Small intestine (tissue), 7 donors: ENCODE data around the gene VPS18. TPM values are rescaled to one million over a fixed set of nuclear protein-coding genes. Genes with fewer than 3 reads are reported as not detected.

ENCODE experiments used
- DNase-seq, 2 donors: peaks; one replicate each; pipeline versions ENCODE4 v3.0.0 to v3.0.0-alpha.2; 2013
- FAIRE-seq: peaks from 2 replicates; lab custom pipeline; 2012; peaks lifted over from hg19 to GRCh38; lab: Jason Lieb, UNC
- H3K27ac ChIP-seq, 3 donors: one replicate each; pipeline ENCODE4 v1.5.1; 2013; ENCODE audit warnings: low read length in 2 of 3, mild to moderate bottlenecking in 2 of 3, control low read depth in 1 of 3, inconsistent platforms in 1 of 3, low read depth in 1 of 3, moderate library complexity in 1 of 3
- H3K27me3 ChIP-seq, 3 donors: one replicate each; pipeline ENCODE4 v1.6.1; 2013; ENCODE audit warnings: low read length in 3 of 3, inconsistent platforms in 1 of 3; ENCODE audit not compliant: control insufficient read depth in 3 of 3, insufficient read depth in 3 of 3
- H3K36me3 ChIP-seq, 3 donors: one replicate each; pipeline ENCODE4 v1.6.1; 2013; ENCODE audit warnings: low read length in 3 of 3, inconsistent platforms in 1 of 3, low read depth in 1 of 3, mild to moderate bottlenecking in 1 of 3, moderate library complexity in 1 of 3; ENCODE audit not compliant: control insufficient read depth in 3 of 3, insufficient read depth in 2 of 3
- H3K4me1 ChIP-seq, 3 donors: one replicate each; pipeline ENCODE4 v1.6.1; 2013; ENCODE audit warnings: low read length in 2 of 3, inconsistent platforms in 1 of 3, low read depth in 1 of 3, mild to moderate bottlenecking in 1 of 3, moderate library complexity in 1 of 3; ENCODE audit not compliant: control insufficient read depth in 3 of 3, insufficient read depth in 2 of 3
- H3K4me3 ChIP-seq, 3 donors: one replicate each; pipeline ENCODE4 v1.5.1; 2013; ENCODE audit warnings: low read length in 3 of 3, control low read depth in 1 of 3, inconsistent platforms in 1 of 3, low read depth in 1 of 3, mild to moderate bottlenecking in 1 of 3, moderate library complexity in 1 of 3
- H3K9me3 ChIP-seq, 2 donors: one replicate each; pipeline ENCODE4 v1.6.1; 2013; ENCODE audit warnings: low read depth in 1 of 2, low read length in 1 of 2; ENCODE audit not compliant: control insufficient read depth in 2 of 2, insufficient read depth in 1 of 2
- WGBS, 3 donors: extraction: QIAGEN DNeasy Blood & Tissue Kit; methylation state at CpG; one replicate each; pipeline ENCODE4 v1.1.7; 2013; 5-methylcytosine and 5-hydroxymethylcytosine counted together
- polyA plus RNA-seq, 4 donors: library from polyadenylated mRNA; stranded (reverse) in 3 of 4; unstranded in 1 of 4; fragments of 200-250 nt in 3 of 4; fragments of 120-200 nt in 1 of 4; gene quantifications; one replicate each; pipeline versions ENCODE4 v1.2.1 to v1.2.3, GENCODE V29; 2013
- donor health status: healthy with polysubstance abuse.
- donor health status: control.
- donor health status: control.
- donor health status: Bipolar disorder and iron deficiency.
- donor health status: healthy.

VPS18 gene
- polyA plus RNA-seq, 4 donors = 7.6 to 20.2 (median 10.7) TPM

DNA sequence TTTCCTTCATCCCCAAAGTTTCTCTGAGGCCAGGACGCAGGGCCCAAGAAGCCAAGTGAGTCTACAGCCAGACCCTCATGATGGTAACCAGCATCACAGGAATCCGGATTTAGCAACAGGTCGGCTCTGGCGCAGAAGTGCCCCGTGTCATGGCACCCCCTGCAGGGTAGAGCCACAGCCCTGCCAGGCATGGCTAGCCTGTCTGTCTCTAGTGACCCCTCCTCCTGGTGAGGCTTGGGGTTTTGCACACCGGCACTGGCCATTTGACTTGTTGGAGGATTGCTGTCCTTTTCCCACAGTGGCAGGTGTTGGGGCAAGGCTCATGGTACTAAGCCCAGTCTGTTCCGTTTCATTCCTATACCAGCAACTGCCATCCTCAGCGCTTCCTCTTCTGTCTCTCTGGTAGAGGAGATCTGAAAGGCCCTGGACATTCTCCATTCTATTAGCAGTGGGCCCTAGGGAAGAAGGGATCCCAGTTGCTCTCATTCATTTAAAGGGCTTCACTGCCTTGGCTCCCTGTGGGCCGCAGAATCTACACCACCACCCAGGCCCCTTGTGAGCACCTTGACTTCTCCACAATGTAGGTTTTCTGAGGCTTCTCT, 49.6 kb downstream of the VPS18 start:
- 93 to 97% (median 96%) methylated on average over 9 of the region's 9 CpGs for WGBS, 3 donors
- H3K27ac ChIP-seq = no peak overlapping the region
- FAIRE-seq = no peak

DNA sequence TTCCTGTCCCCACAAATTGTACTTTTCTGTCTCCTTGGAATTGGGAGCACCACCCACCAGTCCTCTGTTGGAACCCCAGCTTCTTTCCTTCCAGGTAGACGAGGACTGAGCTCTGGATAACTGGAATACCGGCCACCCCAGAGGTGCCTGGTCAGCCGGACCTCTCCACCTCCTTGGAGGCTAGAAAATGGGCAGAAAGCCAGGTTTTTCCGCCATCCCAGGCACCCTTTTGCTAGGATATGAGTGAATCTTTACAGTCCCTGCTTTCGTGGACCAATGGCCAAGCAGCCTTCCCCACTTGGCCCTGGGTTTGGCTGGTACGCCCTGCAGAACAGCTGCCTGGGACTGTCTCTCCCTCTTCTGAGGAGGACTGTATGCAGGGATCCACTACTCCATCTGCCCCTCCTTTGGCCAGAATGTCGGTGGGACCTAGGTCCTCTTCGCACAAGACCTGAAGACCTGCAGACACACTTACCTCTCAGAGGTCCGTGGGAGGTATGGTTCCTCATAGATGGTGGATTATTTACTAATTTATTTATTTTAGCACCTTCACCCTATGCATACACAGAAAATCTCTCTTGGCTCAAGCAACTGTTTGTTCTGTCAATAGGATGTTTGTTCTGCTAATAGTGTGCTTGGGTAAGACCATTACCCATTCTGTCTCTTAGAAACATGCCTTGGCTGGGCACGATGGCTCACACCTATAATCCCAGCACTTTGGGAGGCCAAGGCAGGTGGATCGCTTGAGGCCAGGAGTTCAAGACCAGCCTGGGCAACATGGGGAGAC, 50.5 kb downstream of the VPS18 start:
- H3K27ac ChIP-seq = no peak overlapping the region
- WGBS, 3 donors = 88 to 94% (median 93%) methylated on average over 11 of the region's 11 CpGs
- no peak for DNase-seq
- peaks cover 0 to 30% (median 0%) of the 10 kb centered on the region in 3 donors for H3K4me1 ChIP-seq
- H3K36me3 ChIP-seq = peaks cover 0 to 7% (median 0%) of the 10 kb centered on the region in 3 donors
- FAIRE-seq = no peak
- H3K4me3 ChIP-seq = no peak overlapping the region
- H3K27me3 ChIP-seq = no peaks in the 10 kb centered on the region
- no peaks in the 10 kb centered on the region for H3K9me3 ChIP-seq

More for the DNA sequence above, 49.6 kb downstream of the VPS18 start:
- no peak for DNase-seq
- Histone ChIP-seq H3K9me3 (no peaks in the 10 kb centered on the region), H3K4me3 (no peak overlapping the region), H3K4me1 (peaks cover 0 to 23% (median 0%) of the 10 kb centered on the region in 3 donors), H3K36me3 (peaks cover 0 to 14% (median 0%) of the 10 kb centered on the region in 3 donors), H3K27me3 (no peaks in the 10 kb centered on the region)

DNA sequence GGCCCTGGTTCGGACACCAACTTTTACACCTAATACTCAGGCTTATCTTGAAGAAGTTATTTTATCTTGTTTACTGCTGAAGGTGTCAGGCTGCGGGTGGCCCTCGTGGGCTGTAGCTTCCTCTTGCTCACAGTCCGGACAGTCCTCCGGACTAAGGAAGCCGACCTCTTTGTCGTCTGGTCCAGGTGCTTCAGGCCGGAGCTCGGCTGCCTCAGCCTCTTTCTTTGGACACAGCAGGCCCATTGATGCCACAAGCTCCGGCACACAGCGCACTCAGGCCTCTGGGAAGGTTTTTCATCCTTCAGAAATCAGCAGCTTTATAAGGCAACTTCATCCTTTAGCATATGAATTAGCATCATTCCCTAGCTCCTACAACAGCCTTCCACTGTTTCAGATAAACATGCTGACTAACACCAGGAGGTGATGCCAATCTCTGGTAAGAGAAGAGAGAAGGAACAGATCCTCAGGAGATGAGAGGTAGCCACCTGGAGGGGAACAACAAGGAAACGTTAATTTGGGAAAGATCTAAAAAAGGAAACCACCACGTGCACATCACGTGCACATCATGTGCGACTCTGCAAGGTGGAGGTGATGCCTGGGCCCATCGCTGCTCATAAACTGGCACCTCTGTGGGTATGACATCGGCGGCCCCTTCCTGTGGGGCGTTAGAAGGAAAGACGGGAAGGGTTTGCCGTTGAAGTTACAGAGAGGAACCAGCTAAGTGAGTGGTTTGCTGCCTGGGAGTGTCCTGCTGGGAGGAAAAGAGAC, 54.6 kb downstream of the VPS18 start:
- H3K36me3 ChIP-seq = no peaks in the 10 kb centered on the region
- WGBS, 3 donors = 75 to 81% (median 78%) methylated on average over 21 of the region's 21 CpGs
- DNase-seq (no peak), FAIRE-seq (no peak)
- H3K4me3 ChIP-seq = no peak overlapping the region
- peaks cover 0 to 4% (median 0%) of the 10 kb centered on the region in 3 donors for H3K27me3 ChIP-seq
- peaks cover 0 to 19% (median 3%) of the 10 kb centered on the region in 3 donors for H3K4me1 ChIP-seq
- H3K27ac ChIP-seq = peak overlapping the region in 2 of 3 donors; percentile 54 to 65
- H3K9me3 ChIP-seq = no peaks in the 10 kb centered on the region

DNA sequence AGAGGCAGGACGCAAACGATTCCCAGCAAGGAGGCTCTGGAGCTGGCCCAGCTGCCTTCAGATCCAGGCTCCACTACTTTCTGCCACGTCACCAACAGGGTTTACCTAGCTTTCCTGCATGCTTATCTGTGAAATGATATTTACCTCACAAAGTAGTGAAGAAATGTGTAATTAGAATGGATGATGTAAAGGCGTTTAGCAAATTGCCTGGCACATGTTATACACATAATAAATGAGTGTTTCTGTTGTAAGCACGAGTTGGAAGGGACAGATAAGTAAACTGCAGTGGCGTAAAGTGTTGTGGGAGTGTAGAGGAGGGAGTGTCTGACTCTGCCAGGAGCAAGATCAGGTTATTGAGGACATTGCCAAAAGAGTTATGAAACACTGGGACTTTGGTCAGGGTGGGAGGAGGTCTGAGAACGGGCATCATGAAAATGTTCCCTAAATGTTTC, 55.5 kb downstream of the VPS18 start:
- FAIRE-seq = no peak
- H3K27me3 ChIP-seq = peaks cover 0 to 4% (median 0%) of the 10 kb centered on the region in 3 donors
- no peak overlapping the region for H3K4me3 ChIP-seq
- peaks cover 0 to 19% (median 3%) of the 10 kb centered on the region in 3 donors for H3K4me1 ChIP-seq
- peak; percentile 85 to 87 for DNase-seq
- no peaks in the 10 kb centered on the region for H3K9me3 ChIP-seq
- no peaks in the 10 kb centered on the region for H3K36me3 ChIP-seq
- H3K27ac ChIP-seq = peak overlapping the region; percentile 24 to 65 (median 54)
- 12 to 55% (median 27%) methylated on average over 7 of the region's 7 CpGs for WGBS, 3 donors

DNA sequence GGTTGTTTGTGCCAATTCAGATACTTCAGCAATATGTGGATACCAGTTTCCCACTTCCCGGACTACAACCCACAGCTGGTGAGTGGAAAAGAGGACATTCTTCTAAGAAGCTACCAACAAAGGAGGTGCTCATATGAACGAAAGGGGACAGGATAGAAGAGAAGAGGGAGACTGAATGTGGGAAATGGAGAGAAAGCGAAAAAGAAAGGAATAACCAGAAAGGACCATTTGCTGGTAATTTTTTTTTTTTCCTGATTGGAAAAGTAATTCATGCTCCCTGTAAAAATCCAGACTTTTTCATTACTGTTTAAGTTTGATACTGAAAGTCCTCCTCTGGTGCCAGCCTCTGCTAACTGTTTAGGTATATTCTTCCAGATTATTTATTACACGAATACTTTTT, 57.5 kb downstream of the VPS18 start:
- DNase-seq (no peak), FAIRE-seq (no peak)
- Histone ChIP-seq H3K4me1 (peaks cover 0 to 19% (median 3%) of the 10 kb centered on the region in 3 donors), H3K27me3 (peaks cover 0 to 4% (median 0%) of the 10 kb centered on the region in 3 donors), H3K36me3 (peaks cover 0 to 3% (median 0%) of the 10 kb centered on the region in 3 donors), H3K9me3 (no peaks in the 10 kb centered on the region), H3K4me3 (no peak overlapping the region), H3K27ac (no peak overlapping the region)
- 89 to 93% (median 91%) methylated on average over 4 of the region's 4 CpGs for WGBS, 3 donors

DNA sequence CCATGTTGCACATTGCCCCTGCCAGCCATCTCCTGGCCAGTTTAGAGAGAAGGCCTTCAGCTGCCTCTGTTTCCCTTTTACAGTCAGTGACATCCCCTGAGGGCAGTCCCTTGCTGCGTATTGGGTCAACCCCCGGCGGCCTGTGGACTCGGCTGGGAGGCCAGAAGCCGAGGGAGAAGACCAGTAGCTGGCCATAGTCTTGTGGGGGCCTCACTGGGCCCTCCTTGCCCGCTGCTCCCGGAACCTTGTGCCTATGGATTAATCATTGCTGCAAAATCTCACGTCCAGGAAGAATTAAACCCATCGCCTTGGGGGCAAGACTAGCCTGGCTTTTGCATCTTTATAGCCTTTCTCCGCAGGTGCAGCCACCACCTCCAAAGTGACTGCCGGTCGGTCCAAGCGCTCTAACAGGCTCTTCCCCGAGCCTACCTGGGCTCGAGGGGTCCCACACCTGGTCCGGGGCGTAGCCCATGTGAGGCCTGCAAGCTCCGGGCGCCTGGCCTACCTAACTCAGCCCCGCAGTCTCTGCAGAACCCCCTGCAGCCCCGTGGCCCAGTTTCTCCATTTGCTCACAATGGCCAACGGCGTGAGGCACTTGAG, 58.2 kb downstream of the VPS18 start:
- WGBS, 3 donors = 32 to 47% (median 40%) methylated on average over 23 of the region's 23 CpGs
- DNase-seq (no peak), FAIRE-seq (no peak)
- Histone ChIP-seq H3K4me1 (peaks cover 0 to 19% (median 3%) of the 10 kb centered on the region in 3 donors), H3K9me3 (no peaks in the 10 kb centered on the region), H3K4me3 (peak overlapping the region; percentile 30 to 74 (median 40)), H3K36me3 (peaks cover 0 to 3% (median 0%) of the 10 kb centered on the region in 3 donors), H3K27ac (peak overlapping the region; percentile 56 to 94 (median 73)), H3K27me3 (peaks cover 0 to 4% (median 0%) of the 10 kb centered on the region in 3 donors)

DNA sequence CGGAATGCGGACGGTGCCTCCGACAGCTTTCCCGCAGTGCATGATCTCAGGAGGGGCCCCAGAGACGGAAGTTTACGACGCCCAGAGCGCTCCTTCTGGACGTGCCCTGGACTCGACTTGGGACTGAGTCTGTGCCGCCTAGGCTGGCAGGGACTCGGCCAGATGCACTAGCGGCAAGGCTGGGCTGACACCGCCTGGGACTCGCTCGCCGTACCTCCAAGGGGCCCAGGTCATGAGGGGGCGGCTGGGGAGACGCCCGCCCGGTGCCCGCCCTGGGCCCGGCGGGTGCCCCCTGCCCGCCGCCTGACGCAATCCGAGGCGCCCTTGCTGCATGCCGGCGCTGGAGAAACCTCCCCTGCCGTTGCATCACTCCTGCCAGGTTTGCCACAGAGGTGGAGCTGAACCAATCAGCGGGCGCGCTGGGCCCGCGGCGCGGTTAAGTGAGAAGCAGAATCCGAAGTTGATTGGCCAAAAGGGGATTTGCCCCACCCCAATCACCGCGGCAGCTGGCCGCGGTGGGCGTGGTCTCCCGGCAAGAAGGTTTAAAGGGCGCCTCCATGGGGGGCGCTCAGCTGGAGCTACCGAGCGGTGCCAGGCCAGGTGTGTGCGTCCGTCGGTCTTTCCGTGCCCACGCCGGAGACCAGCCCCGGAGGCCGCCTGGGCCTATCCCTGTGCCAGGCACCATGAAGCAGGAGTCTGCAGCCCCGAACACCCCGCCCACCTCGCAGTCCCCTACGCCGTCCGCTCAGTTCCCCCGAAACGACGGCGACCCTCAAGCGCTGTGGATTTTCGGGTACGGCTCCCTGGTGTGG, 58.9 kb downstream of the VPS18 start, which contains the start of gene CHAC1:
TSS of gene CHAC1 (plus strand) at position 571 of the 812 bp plus-strand sequence. CDS start at position 684, 113 bp downstream.
- H3K27ac ChIP-seq = peak within 1 kb of the TSS; percentile 56 to 94 (median 73)
- FAIRE-seq = no peak
- WGBS, 3 donors = 0 to 1% (median 1%) methylated on average over 54 to 72 of the region's 72 CpGs

More for the DNA sequence above, 58.9 kb downstream of the VPS18 start, which contains the start of gene CHAC1:
- DNase-seq = peak; percentile 97
- peaks cover 0 to 3% (median 0%) of the 10 kb centered on the region in 3 donors for H3K36me3 ChIP-seq
- peaks cover 0 to 19% (median 3%) of the 10 kb centered on the region in 3 donors for H3K4me1 ChIP-seq
- H3K27me3 ChIP-seq = peaks cover 0 to 4% (median 0%) of the 10 kb centered on the region in 3 donors
- no peaks in the 10 kb centered on the region for H3K9me3 ChIP-seq
- H3K4me3 ChIP-seq = peak within 1 kb of the TSS; percentile 46 to 74 (median 56)
